GM12891 (cell line): Measurements from ENCODE around the gene PYCARD.

Experiments used
- POLR2A ChIP-seq: IDR thresholded peaks from 2 replicates; pipeline ENCODE4 v1.6.1; 2011; ENCODE audit warnings: low read depth, low read length, control low read depth
- POLR2AphosphoS5 ChIP-seq: IDR thresholded peaks from 2 replicates; pipeline ENCODE4 v1.6.1; 2011; ENCODE audit warnings: low read depth, low read length, control low read depth
- POU2F2 ChIP-seq: IDR thresholded peaks from 2 replicates; pipeline ENCODE4 v1.6.1; 2011; ENCODE audit warnings: low read depth, mild to moderate bottlenecking, control low read depth, low read length, moderate library complexity
- TAF1 ChIP-seq: IDR thresholded peaks from 2 replicates; pipeline ENCODE4 v1.6.1; 2011; ENCODE audit warnings: low read depth, low read length, control low read depth

DNA sequence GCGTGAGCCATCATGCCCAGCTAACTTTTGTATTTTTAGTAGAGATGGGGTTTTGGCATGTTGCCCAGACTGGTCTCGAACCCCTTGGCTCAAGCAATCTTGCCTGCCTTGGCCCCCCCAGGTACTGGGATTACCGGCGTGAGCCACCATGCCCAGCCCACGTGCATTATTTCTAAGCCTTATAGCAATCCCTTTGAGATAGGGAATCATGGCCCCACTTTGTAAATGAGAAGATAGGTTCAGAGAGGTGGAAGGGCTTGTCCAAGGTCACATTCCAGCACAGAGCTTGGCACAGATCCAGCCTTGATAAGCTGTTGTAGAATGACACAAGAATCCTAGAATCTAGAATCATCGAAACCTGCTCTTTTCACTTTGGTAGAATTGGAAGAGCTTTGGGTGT lies 4.2 kb upstream of the PYCARD start:
- TF ChIP-seq POLR2A (no peak), POU2F2 (no peak), TAF1 (no peak), POLR2AphosphoS5 (no peak)
